ENCODE results near the gene ZNF726.
"Not testable (repeated sequence)": the region's sequence is repeated elsewhere in the genome, so short reads cannot be mapped to it uniquely, and the experiment has no call there.

The ZNF726 gene

GRCh38 chr19:23949611-23950010, 34.9 kb downstream of the ZNF726 start:
- no peak for DNase-seq

- no peak for DNase-seq
Measured at GRCh38 chr19:23956051-23956450, 41.4 kb downstream of the ZNF726 start.

- DNase-seq: no peak
Measured at GRCh38 chr19:23957660-23958281, 43.1 kb downstream of the ZNF726 start.

- DNase-seq: not testable (repeated sequence)
Measured at GRCh38 chr19:23963396-23963795, 48.7 kb downstream of the ZNF726 start.

GRCh38 chr19:23963881-23964280, 49.2 kb downstream of the ZNF726 start:
- not testable (repeated sequence) for DNase-seq

GRCh38 chr19:23964334-23964733, 49.6 kb downstream of the ZNF726 start:
- not testable (repeated sequence) for DNase-seq

- DNase-seq: no peak
Measured at GRCh38 chr19:23969630-23970029, 54.9 kb downstream of the ZNF726 start.

- DNase-seq: no peak
Measured at GRCh38 chr19:23971598-23971997, 56.9 kb downstream of the ZNF726 start.

- no peak for DNase-seq
Measured at GRCh38 chr19:23972161-23972560, 57.5 kb downstream of the ZNF726 start.

- no peak for DNase-seq
Measured at GRCh38 chr19:23974941-23975340, 60.3 kb downstream of the ZNF726 start.

GRCh38 chr19:23976631-23977030, 61.9 kb downstream of the ZNF726 start:
- DNase-seq: not testable (repeated sequence)

- DNase-seq: not testable (repeated sequence)
Measured at GRCh38 chr19:23977256-23977655, 62.6 kb downstream of the ZNF726 start.

- no peak for DNase-seq
Measured at GRCh38 chr19:23978068-23978467, 63.4 kb downstream of the ZNF726 start.

GRCh38 chr19:23980805-23981204, 66.1 kb downstream of the ZNF726 start:
- DNase-seq: no peak

- no peak for DNase-seq
Measured at GRCh38 chr19:23981863-23982262, 67.2 kb downstream of the ZNF726 start.

GRCh38 chr19:23983406-23983805, 68.7 kb downstream of the ZNF726 start:
- DNase-seq: no peak
